GM18907 (cell line): ENCODE data around the gene TATDN2.
"Not testable (repeated sequence)": the region's sequence is repeated elsewhere in the genome, so short reads cannot be mapped to it uniquely, and the experiment has no call there.

Source experiments
- ATAC-seq: cut with Tn5 transposase; IDR thresholded peaks from one replicate; pipeline ENCODE4 v1.9.1; 2021; ENCODE audit warnings: mild to moderate bottlenecking, moderate library complexity; ENCODE audit not compliant: unreplicated experiment

The TATDN2 gene

GRCh38 chr3:10268930-10269329, 20.7 kb downstream of the TATDN2 start:
- no peak for ATAC-seq

- ATAC-seq = no peak
Observed at GRCh38 chr3:10269443-10269842, 21.2 kb downstream of the TATDN2 start.

- not testable (repeated sequence) for ATAC-seq
Observed at GRCh38 chr3:10272476-10272875, 24.2 kb downstream of the TATDN2 start.

GRCh38 chr3:10272977-10273376, 24.7 kb downstream of the TATDN2 start:
- ATAC-seq = no peak

- no peak for ATAC-seq
Observed at GRCh38 chr3:10273702-10274305, 25.5 kb downstream of the TATDN2 start.

- no peak for ATAC-seq
Observed at GRCh38 chr3:10274601-10275000, 26.3 kb downstream of the TATDN2 start.

- ATAC-seq = no peak
Observed at GRCh38 chr3:10277115-10277625, 28.9 kb downstream of the TATDN2 start.

GRCh38 chr3:10278501-10278900, 30.2 kb downstream of the TATDN2 start:
- no peak for ATAC-seq

- no peak for ATAC-seq
Observed at GRCh38 chr3:10279384-10280176, 31.3 kb downstream of the TATDN2 start.

GRCh38 chr3:10280177-10280529, 31.9 kb downstream of the TATDN2 start:
- no peak for ATAC-seq

- ATAC-seq = no peak
Observed at GRCh38 chr3:10280571-10280970, 32.3 kb downstream of the TATDN2 start.

- no peak for ATAC-seq
Observed at GRCh38 chr3:10281951-10282350, 33.7 kb downstream of the TATDN2 start.

GRCh38 chr3:10283638-10284037, 35.4 kb downstream of the TATDN2 start:
- ATAC-seq = no peak

GRCh38 chr3:10284496-10284895, 36.2 kb downstream of the TATDN2 start:
- ATAC-seq = no peak

- ATAC-seq = no peak
Observed at GRCh38 chr3:10285272-10286132, 37.2 kb downstream of the TATDN2 start.

GRCh38 chr3:10286133-10286524, 37.9 kb downstream of the TATDN2 start:
- no peak for ATAC-seq

GRCh38 chr3:10286596-10287295, 38.5 kb downstream of the TATDN2 start:
- ATAC-seq = no peak

- ATAC-seq = no peak
Observed at GRCh38 chr3:10287936-10288574, 39.8 kb downstream of the TATDN2 start.

- no peak for ATAC-seq
Observed at GRCh38 chr3:10288575-10288960, 40.3 kb downstream of the TATDN2 start.

- ATAC-seq = no peak
Observed at GRCh38 chr3:10289077-10289476, 40.8 kb downstream of the TATDN2 start.
